A673 (cell line): ENCODE results near the gene TCF12.

ENCODE experiments used
- CTCF ChIP-seq: fragments of 300-800, 200-600 bp; sonication (generic); conservative IDR thresholded peaks from 2 replicates; pipeline ENCODE4 v1.5.1; 2017; ENCODE audit warnings: low read depth, mild to moderate bottlenecking, antibody characterized with exemption, low read length, moderate library complexity, mixed read lengths
- EZH2 ChIP-seq: fragments of 200-600 bp; sonication (generic); IDR thresholded peaks from 2 replicates; pipeline ENCODE4 v1.6.1; 2017; ENCODE audit warnings: borderline replicate concordance, low read depth, mild to moderate bottlenecking, mixed read lengths, antibody characterized with exemption, low read length; ENCODE audit not compliant: poor library complexity, severe bottlenecking

- TF ChIP-seq CTCF: no peak
- no peak for TF ChIP-seq EZH2
Measured at GRCh38 chr15:56871867-56872266, 46.6 kb upstream of the TCF12 start.
